B cell (primary cell): ENCODE data around the gene PRKCA. TPM values are rescaled to one million over a fixed set of nuclear protein-coding genes. Genes with fewer than 3 reads are reported as not detected.

Experiments
- ATAC-seq: fragments of 200-7000 bp; cut with Tn5 transposase; one replicate; pipeline ENCODE4 v1.10.0; 2021; ENCODE audit warnings: low read depth, mild to moderate bottlenecking, moderate number of reproducible peaks, moderate library complexity
- CTCF ChIA-PET: fragments of 350-600 bp; sonication (Branson Sonifier 250); formaldehyde crosslinking; loops from one replicate; lab custom pipeline; 2021; ENCODE audit warnings: antibody characterized with exemption, inconsistent platforms; lab: Charles Lee
- POLR2A ChIA-PET: fragments of 350-600 bp; sonication (Branson Sonifier 250); formaldehyde crosslinking; loops from one replicate; lab custom pipeline; 2021; ENCODE audit warnings: antibody characterized with exemption; lab: Charles Lee
- DNase-seq: peaks from one replicate; pipeline ENCODE4 v3.0.0; 2013
- H2AFZ ChIP-seq: 2 replicates; pipeline ENCODE4 v1.6.1; 2012; ENCODE audit warnings: mild to moderate bottlenecking, low read depth, low read length; ENCODE audit not compliant: insufficient read depth, poor library complexity, severe bottlenecking
- H3K27ac ChIP-seq, 2 donors: 1 replicate in 1 of 2; 2 replicates in 1 of 2; pipeline ENCODE4 v1.5.1; 2012 to 2013; ENCODE audit warnings: low read length in 2 of 2, mild to moderate bottlenecking in 2 of 2, moderate library complexity in 1 of 2
- H3K27me3 ChIP-seq, 4 experiments: fragments of 200-600 bp in 1 of 4; sonication (generic) in 1 of 4; replicated peaks in 1 of 4; 1 replicate in 2 of 4; 2 replicates in 2 of 4; pipeline versions ENCODE4 v1.6.1 to v1.7.0; 2013 to 2016; ENCODE audit warnings: low read length in 3 of 4, mild to moderate bottlenecking in 2 of 4, mixed read lengths in 1 of 4, moderate library complexity in 1 of 4; ENCODE audit not compliant: insufficient read depth in 4 of 4, control insufficient read depth in 3 of 4; ENCODE audit errors: control extremely low read depth in 1 of 4
- H3K36me3 ChIP-seq, 2 experiments: replicated peaks in 1 of 2; 1 replicate in 1 of 2; 2 replicates in 1 of 2; pipeline versions ENCODE4 v1.6.1 to v1.7.1; 2013; ENCODE audit warnings: low read length in 1 of 2; ENCODE audit not compliant: insufficient read depth in 2 of 2, control insufficient read depth in 1 of 2; ENCODE audit errors: control extremely low read depth in 1 of 2, extremely low read depth in 1 of 2
- H3K4me1 ChIP-seq, 2 donors: fragments of 200-600 bp in 1 of 2; sonication (generic) in 1 of 2; 1 replicate in 1 of 2; 2 replicates in 1 of 2; pipeline versions ENCODE4 v1.5.1 to v1.6.1; 2013 to 2017; ENCODE audit warnings: low read length in 2 of 2; ENCODE audit not compliant: control insufficient read depth in 2 of 2, insufficient read depth in 2 of 2
- H3K4me2 ChIP-seq: replicated peaks from 2 replicates; pipeline ENCODE3; 2012; ENCODE audit warnings: mild to moderate bottlenecking, low read depth, low read length; ENCODE audit not compliant: poor library complexity, severe bottlenecking
- H3K4me3 ChIP-seq, 5 experiments: fragments of 200-600 bp in 1 of 5; sonication (generic) in 1 of 5; 1 replicate in 3 of 5; 2 replicates in 2 of 5; pipeline versions ENCODE4 v1.5.1 to v1.7.0; 2011 to 2016; ENCODE audit warnings: low read length in 4 of 5, mild to moderate bottlenecking in 4 of 5, low read depth in 2 of 5, control low read depth in 1 of 5, moderate library complexity in 1 of 5; ENCODE audit not compliant: insufficient read depth in 1 of 5; ENCODE audit errors: control extremely low read depth in 1 of 5, extremely low read depth in 1 of 5
- H3K79me2 ChIP-seq: fragments of 200-600 bp; sonication (generic); one replicate; pipeline ENCODE4 v1.6.0; 2016; ENCODE audit warnings: low read length; ENCODE audit not compliant: control insufficient read depth, insufficient read depth
- H3K9ac ChIP-seq: fragments of 200-600 bp; sonication (generic); 2 replicates; pipeline ENCODE4 v1.6.1; 2017; ENCODE audit warnings: mild to moderate bottlenecking, low read length, moderate library complexity
- H3K9me3 ChIP-seq, 3 donors: one replicate each; pipeline versions ENCODE4 v1.6.1 to v1.7.1; 2013; ENCODE audit warnings: low read length in 2 of 3; ENCODE audit not compliant: control insufficient read depth in 2 of 3, insufficient read depth in 1 of 3; ENCODE audit errors: control extremely low read depth in 1 of 3
- H4K20me1 ChIP-seq: 2 replicates; pipeline ENCODE4 v1.6.0; 2012; ENCODE audit warnings: mild to moderate bottlenecking, low read length; ENCODE audit not compliant: insufficient read depth, control insufficient read depth, poor library complexity, severe bottlenecking
- H3K27ac Mint-ChIP-seq: one replicate; pipeline ENCODE4 v1.8.0; 2021; ENCODE audit warnings: mixed read lengths
- H3K27me3 Mint-ChIP-seq: one replicate; pipeline ENCODE4 v1.8.0; 2021; ENCODE audit warnings: mixed read lengths
- H3K4me1 Mint-ChIP-seq: one replicate; pipeline ENCODE4 v1.8.0; 2021; ENCODE audit warnings: mixed read lengths
- H3K4me3 Mint-ChIP-seq: one replicate; pipeline ENCODE4 v1.8.0; 2021; ENCODE audit warnings: mixed read lengths
- H3K9me3 Mint-ChIP-seq: one replicate; pipeline ENCODE4 v1.8.0; 2022; ENCODE audit warnings: mixed read lengths; ENCODE audit not compliant: insufficient read depth
- EZH2 ChIP-seq: IDR thresholded peaks from 2 replicates; pipeline ENCODE4 v1.6.1; 2012; ENCODE audit warnings: borderline replicate concordance, low read depth, mild to moderate bottlenecking, moderate library complexity, low read length; ENCODE audit not compliant: insufficient read depth, poor library complexity, severe bottlenecking
- WGBS: methylation state at CpG from one replicate; pipeline ENCODE4 v1.1.5; 2013; ENCODE audit warnings: missing lambda C conversion rate; ENCODE audit not compliant: insufficient coverage; 5-methylcytosine and 5-hydroxymethylcytosine counted together
- intact Hi-C: fragments of 100-400 bp; cut with micrococcal nuclease; formaldehyde crosslinking; loops from one replicate; pipeline ENCODE4 v1.10.0; 2022
- polyA plus RNA-seq: library from polyadenylated mRNA; depleted of rRNA; stranded (reverse); fragments of >200 nt; gene quantifications from 2 replicates; pipeline ENCODE4 v1.2.3, GENCODE V29; 2012
- total RNA-seq, 2 donors: library from RNA; stranded (reverse); fragments of 120-200 nt in 1 of 2; gene quantifications; 1 replicate in 1 of 2; 2 replicates in 1 of 2; pipeline versions ENCODE4 v1.2.3 to v1.2.4, GENCODE V29; 2013 to 2022
- TF ChIP-seq, protein P1 (sequence below): fragments of 200-600 bp; IDR thresholded peaks from one replicate; pipeline ENCODE4 v1.8.0; 2022; ENCODE audit warnings: antibody characterized with exemption, mild to moderate bottlenecking

The PRKCA gene
- total and polyA plus RNA-seq, 2 donors (not counting 1 experiment from before 2014, with no cell fraction given) = 0.33 to 7.7 TPM

GRCh38 chr17:66364508-66364907 is 62.1 kb downstream of the PRKCA start:
- no peaks in the 10 kb centered on the region for H4K20me1 ChIP-seq
- peaks cover 23% of the 10 kb centered on the region for H3K27me3 Mint-ChIP-seq
- H3K4me1 ChIP-seq = no peaks in the 10 kb centered on the region
- no peak for ATAC-seq
- H3K9me3 Mint-ChIP-seq = no peaks in the 10 kb centered on the region
- no peak overlapping the region for H3K27ac ChIP-seq
- H3K4me1 Mint-ChIP-seq = peaks cover 6% of the 10 kb centered on the region
- DNase-seq = no peak
- no peak overlapping the region for H3K4me3 ChIP-seq
- no peak for TF ChIP-seq EZH2
- TF ChIP-seq, protein P1, sequence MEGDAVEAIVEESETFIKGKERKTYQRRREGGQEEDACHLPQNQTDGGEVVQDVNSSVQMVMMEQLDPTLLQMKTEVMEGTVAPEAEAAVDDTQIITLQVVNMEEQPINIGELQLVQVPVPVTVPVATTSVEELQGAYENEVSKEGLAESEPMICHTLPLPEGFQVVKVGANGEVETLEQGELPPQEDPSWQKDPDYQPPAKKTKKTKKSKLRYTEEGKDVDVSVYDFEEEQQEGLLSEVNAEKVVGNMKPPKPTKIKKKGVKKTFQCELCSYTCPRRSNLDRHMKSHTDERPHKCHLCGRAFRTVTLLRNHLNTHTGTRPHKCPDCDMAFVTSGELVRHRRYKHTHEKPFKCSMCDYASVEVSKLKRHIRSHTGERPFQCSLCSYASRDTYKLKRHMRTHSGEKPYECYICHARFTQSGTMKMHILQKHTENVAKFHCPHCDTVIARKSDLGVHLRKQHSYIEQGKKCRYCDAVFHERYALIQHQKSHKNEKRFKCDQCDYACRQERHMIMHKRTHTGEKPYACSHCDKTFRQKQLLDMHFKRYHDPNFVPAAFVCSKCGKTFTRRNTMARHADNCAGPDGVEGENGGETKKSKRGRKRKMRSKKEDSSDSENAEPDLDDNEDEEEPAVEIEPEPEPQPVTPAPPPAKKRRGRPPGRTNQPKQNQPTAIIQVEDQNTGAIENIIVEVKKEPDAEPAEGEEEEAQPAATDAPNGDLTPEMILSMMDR = no peak
- WGBS = 88% methylated on average over 6 of the region's 10 CpGs
- intact Hi-C loops = no loop called here
- H3K9me3 ChIP-seq = no peaks in the 10 kb centered on the region
- ChIA-PET POLR2A (no interaction called here), CTCF (no interaction called here)
- no peak overlapping the region for H2AFZ ChIP-seq
- no peak overlapping the region for H3K4me2 ChIP-seq
- H3K27me3 ChIP-seq = no peaks in the 10 kb centered on the region
- H3K9ac ChIP-seq = no peak overlapping the region
- no peaks in the 10 kb centered on the region for H3K36me3 ChIP-seq
- H3K4me3 Mint-ChIP-seq = no peak overlapping the region
- H3K27ac Mint-ChIP-seq = no peak overlapping the region
- H3K79me2 ChIP-seq = no peaks in the 10 kb centered on the region

DNA sequence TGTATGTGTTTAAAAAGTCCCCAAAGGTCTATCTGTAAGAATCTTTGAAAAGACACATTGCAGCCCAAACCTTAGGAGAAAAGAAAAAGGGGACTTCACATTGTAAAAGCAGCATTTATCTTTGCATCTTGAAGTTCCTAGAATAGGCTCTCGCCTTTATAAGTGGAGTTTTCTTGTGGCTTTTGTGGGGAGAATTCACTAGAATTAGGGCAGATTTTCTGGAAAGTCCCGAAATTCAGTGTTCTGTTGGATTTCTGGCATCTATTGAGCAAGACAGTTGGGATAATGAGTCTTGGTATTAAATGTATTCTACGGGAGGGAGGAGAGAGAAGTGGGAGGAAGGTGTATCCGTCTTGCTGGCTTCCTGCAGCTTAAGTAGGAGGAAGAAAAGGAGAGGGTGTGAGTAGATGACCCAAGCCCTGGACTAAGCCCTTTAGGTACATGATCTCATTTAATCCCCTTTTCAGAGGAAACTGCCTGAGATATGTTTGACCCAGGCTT is 62.6 kb downstream of the PRKCA start:
- H3K27me3 ChIP-seq = no peaks in the 10 kb centered on the region
- Mint-ChIP-seq H3K9me3 (no peaks in the 10 kb centered on the region), H3K27me3 (peaks cover 23% of the 10 kb centered on the region), H3K4me3 (no peak overlapping the region), H3K27ac (no peak overlapping the region), H3K4me1 (peaks cover 6% of the 10 kb centered on the region)
- no peak overlapping the region for H3K4me3 ChIP-seq
- no peaks in the 10 kb centered on the region for H3K4me1 ChIP-seq
- H3K4me2 ChIP-seq = no peak overlapping the region
- 4% methylated on average over 3 of the region's 4 CpGs for WGBS
- intact Hi-C loops = no loop called here
- TF ChIP-seq, protein P1 = no peak
- TF ChIP-seq EZH2 = no peak
- DNase-seq (no peak), ATAC-seq (no peak)
- H3K27ac ChIP-seq = no peak overlapping the region
- POLR2A ChIA-PET = no interaction called here
- H4K20me1 ChIP-seq = no peaks in the 10 kb centered on the region
- H3K36me3 ChIP-seq = no peaks in the 10 kb centered on the region
- CTCF ChIA-PET = no interaction called here
- no peak overlapping the region for H2AFZ ChIP-seq
- H3K9me3 ChIP-seq = no peaks in the 10 kb centered on the region
- H3K79me2 ChIP-seq = no peaks in the 10 kb centered on the region
- H3K9ac ChIP-seq = no peak overlapping the region
